ENCODE data around the gene APOBEC3C.
"Not testable (repeated sequence)": the region's sequence is repeated elsewhere in the genome, so short reads cannot be mapped to it uniquely, and the experiment has no call there.

The APOBEC3C gene

GRCh38 chr22:38973289-38974169 is 40.5 kb upstream of the APOBEC3C start:
- H3K4me2 ChIP-seq (ENCODE audit: low read depth, low read length, poor library complexity, severe bottlenecking), result no peak overlapping the region
- no peaks in the 10 kb centered on the region for H3F3A ChIP-seq (ENCODE audit: insufficient read depth)
- no peaks in the 10 kb centered on the region for H3K36me3 ChIP-seq (ENCODE audit: low read length)
- TF ChIP-seq EZH2phosphoT487 (conservative IDR thresholded peaks at IDR 0.05; ENCODE audit: low read length) (no peak), CTCF (IDR thresholded peaks at IDR 0.05; ENCODE audit: insufficient read depth, low read length, poor library complexity, severe bottlenecking) (peak; percentile 89)
- H3K4me3 ChIP-seq (ENCODE audit: insufficient read depth, low read length, poor library complexity, severe bottlenecking), result no peak overlapping the region
- no peak overlapping the region for H3K9ac ChIP-seq (ENCODE audit: low read length)
- H3K9me2 ChIP-seq (replicated peaks; ENCODE audit: insufficient read depth, low read length), result no peaks in the 10 kb centered on the region
- H3K9me3 ChIP-seq (ENCODE audit: insufficient read depth, low read length), result no peaks in the 10 kb centered on the region
- no peaks in the 10 kb centered on the region for H3K79me2 ChIP-seq (ENCODE audit: insufficient read depth, low read length)
- H2AFZ ChIP-seq (ENCODE audit: low read depth, low read length, severe bottlenecking), result no peak overlapping the region
- H3K27me3 ChIP-seq (ENCODE audit: low read length), result no peaks in the 10 kb centered on the region
- no peaks in the 10 kb centered on the region for H4K20me1 ChIP-seq (ENCODE audit: low read depth, low read length)
- H3K27ac ChIP-seq (ENCODE audit: low read depth, low read length), result no peak overlapping the region

- no peak overlapping the region for H3K27ac ChIP-seq (ENCODE audit: low read depth, low read length)
- TF ChIP-seq EZH2phosphoT487 (conservative IDR thresholded peaks at IDR 0.05; ENCODE audit: low read length), result no peak
- TF ChIP-seq CTCF (IDR thresholded peaks at IDR 0.05; ENCODE audit: insufficient read depth, low read length, poor library complexity, severe bottlenecking), result no peak
- H4K20me1 ChIP-seq (ENCODE audit: low read depth, low read length), result no peaks in the 10 kb centered on the region
- H3K9me2 ChIP-seq (replicated peaks; ENCODE audit: insufficient read depth, low read length), result no peaks in the 10 kb centered on the region
- no peaks in the 10 kb centered on the region for H3K36me3 ChIP-seq (ENCODE audit: low read length)
- H3K79me2 ChIP-seq (ENCODE audit: insufficient read depth, low read length), result no peaks in the 10 kb centered on the region
- H3K27me3 ChIP-seq (ENCODE audit: low read length), result no peaks in the 10 kb centered on the region
- no peak overlapping the region for H3K4me2 ChIP-seq (ENCODE audit: low read depth, low read length, poor library complexity, severe bottlenecking)
- H2AFZ ChIP-seq (ENCODE audit: low read depth, low read length, severe bottlenecking), result no peak overlapping the region
- H3K4me3 ChIP-seq (ENCODE audit: insufficient read depth, low read length, poor library complexity, severe bottlenecking), result no peak overlapping the region
- no peak overlapping the region for H3K9ac ChIP-seq (ENCODE audit: low read length)
- H3F3A ChIP-seq (ENCODE audit: insufficient read depth), result no peaks in the 10 kb centered on the region
- H3K9me3 ChIP-seq (ENCODE audit: insufficient read depth, low read length), result no peaks in the 10 kb centered on the region
Measured at GRCh38 chr22:38974170-38974825, 39.8 kb upstream of the APOBEC3C start.

- Histone ChIP-seq H4K20me1 (ENCODE audit: low read depth, low read length) (no peaks in the 10 kb centered on the region), H3K4me3 (ENCODE audit: insufficient read depth, low read length, poor library complexity, severe bottlenecking) (no peak overlapping the region), H3K27ac (ENCODE audit: low read depth, low read length) (no peak overlapping the region), H3K4me2 (ENCODE audit: low read depth, low read length, poor library complexity, severe bottlenecking) (no peak overlapping the region), H3F3A (ENCODE audit: insufficient read depth) (no peaks in the 10 kb centered on the region), H3K79me2 (ENCODE audit: insufficient read depth, low read length) (no peaks in the 10 kb centered on the region), H3K9me3 (ENCODE audit: insufficient read depth, low read length) (no peaks in the 10 kb centered on the region), H3K9ac (ENCODE audit: low read length) (no peak overlapping the region), H3K36me3 (ENCODE audit: low read length) (no peaks in the 10 kb centered on the region), H3K9me2 (replicated peaks; ENCODE audit: insufficient read depth, low read length) (no peaks in the 10 kb centered on the region), H2AFZ (ENCODE audit: low read depth, low read length, severe bottlenecking) (no peak overlapping the region), H3K27me3 (ENCODE audit: low read length) (no peaks in the 10 kb centered on the region)
- TF ChIP-seq CTCF (IDR thresholded peaks at IDR 0.05; ENCODE audit: insufficient read depth, low read length, poor library complexity, severe bottlenecking), result no peak
Measured at GRCh38 chr22:38974826-38975175, 39.3 kb upstream of the APOBEC3C start.

- not testable (repeated sequence) for H2AFZ ChIP-seq (ENCODE audit: low read depth, low read length, severe bottlenecking); H3K4me3 ChIP-seq (ENCODE audit: insufficient read depth, low read length, poor library complexity, severe bottlenecking); H3K79me2 ChIP-seq (ENCODE audit: insufficient read depth, low read length); H3K4me2 ChIP-seq (ENCODE audit: low read depth, low read length, poor library complexity, severe bottlenecking); H3K9me2 ChIP-seq (replicated peaks; ENCODE audit: insufficient read depth, low read length); H3F3A ChIP-seq (ENCODE audit: insufficient read depth); H3K9ac ChIP-seq (ENCODE audit: low read length); H3K9me3 ChIP-seq (ENCODE audit: insufficient read depth, low read length); H3K27ac ChIP-seq (ENCODE audit: low read depth, low read length); H4K20me1 ChIP-seq (ENCODE audit: low read depth, low read length); H3K27me3 ChIP-seq (ENCODE audit: low read length); H3K36me3 ChIP-seq (ENCODE audit: low read length)
Measured at GRCh38 chr22:38977289-38977688, 36.8 kb upstream of the APOBEC3C start.

GRCh38 chr22:38980587-38980986 is 33.5 kb upstream of the APOBEC3C start:
- not testable (repeated sequence) for H3K4me3 ChIP-seq (ENCODE audit: insufficient read depth, low read length, poor library complexity, severe bottlenecking); H3K27ac ChIP-seq (ENCODE audit: low read depth, low read length); H4K20me1 ChIP-seq (ENCODE audit: low read depth, low read length); H3K9me2 ChIP-seq (replicated peaks; ENCODE audit: insufficient read depth, low read length); H3K79me2 ChIP-seq (ENCODE audit: insufficient read depth, low read length); H2AFZ ChIP-seq (ENCODE audit: low read depth, low read length, severe bottlenecking); H3F3A ChIP-seq (ENCODE audit: insufficient read depth); H3K9ac ChIP-seq (ENCODE audit: low read length); H3K36me3 ChIP-seq (ENCODE audit: low read length); H3K9me3 ChIP-seq (ENCODE audit: insufficient read depth, low read length); H3K27me3 ChIP-seq (ENCODE audit: low read length); H3K4me2 ChIP-seq (ENCODE audit: low read depth, low read length, poor library complexity, severe bottlenecking)
